Activated naive CD4-positive, alpha-beta T cell (primary cell): ENCODE data around the gene POLR3K.
"Not testable (repeated sequence)": the region's sequence is repeated elsewhere in the genome, so short reads cannot be mapped to it uniquely, and the experiment has no call there.

ENCODE experiments used
- DNase-seq, 4 experiments: peaks; one replicate each; lab custom pipeline; 2025; lab: John Stamatoyannopoulos, UW

Gene POLR3K

DNA sequence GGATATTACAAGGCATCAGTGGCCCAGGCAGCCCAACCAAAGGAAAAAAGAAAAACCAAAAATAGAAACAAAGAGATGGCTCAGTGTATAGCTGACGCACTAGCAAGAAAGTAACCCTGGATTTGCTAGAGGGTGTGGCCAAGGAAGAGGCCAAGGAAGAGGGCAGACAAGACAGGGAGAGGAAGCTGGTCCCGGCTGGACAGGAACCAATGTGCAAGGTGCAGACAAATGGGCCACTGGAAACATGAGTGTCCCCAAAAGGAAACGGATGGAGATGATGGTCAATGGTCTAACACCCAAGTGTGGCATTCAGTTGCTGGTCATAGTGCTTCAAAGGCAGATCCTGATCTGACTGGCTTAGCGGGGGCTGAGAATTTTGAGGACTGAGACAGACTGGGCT is 10.7 kb downstream of the POLR3K start:
- DNase-seq = no peak

DNA sequence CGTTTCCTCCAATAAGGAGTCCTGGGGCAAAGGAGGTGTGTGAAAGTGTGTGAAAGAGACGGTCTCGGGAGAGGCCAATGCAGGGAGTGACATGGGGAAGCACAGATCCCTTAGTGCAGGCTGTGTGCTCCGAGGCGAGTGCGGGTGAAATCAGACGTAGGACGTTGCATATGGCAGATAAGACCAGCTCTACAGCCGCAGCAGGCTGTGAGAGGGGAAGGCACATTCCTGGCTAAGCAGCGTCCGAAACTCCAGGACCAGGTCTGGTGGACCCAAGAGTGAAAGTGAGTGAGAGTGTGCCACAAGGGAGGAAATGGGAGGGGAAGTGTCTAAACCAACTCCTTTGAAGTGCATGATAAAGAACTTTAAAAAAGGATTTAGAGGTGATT is 11.3 kb downstream of the POLR3K start:
- no peak for DNase-seq

DNA sequence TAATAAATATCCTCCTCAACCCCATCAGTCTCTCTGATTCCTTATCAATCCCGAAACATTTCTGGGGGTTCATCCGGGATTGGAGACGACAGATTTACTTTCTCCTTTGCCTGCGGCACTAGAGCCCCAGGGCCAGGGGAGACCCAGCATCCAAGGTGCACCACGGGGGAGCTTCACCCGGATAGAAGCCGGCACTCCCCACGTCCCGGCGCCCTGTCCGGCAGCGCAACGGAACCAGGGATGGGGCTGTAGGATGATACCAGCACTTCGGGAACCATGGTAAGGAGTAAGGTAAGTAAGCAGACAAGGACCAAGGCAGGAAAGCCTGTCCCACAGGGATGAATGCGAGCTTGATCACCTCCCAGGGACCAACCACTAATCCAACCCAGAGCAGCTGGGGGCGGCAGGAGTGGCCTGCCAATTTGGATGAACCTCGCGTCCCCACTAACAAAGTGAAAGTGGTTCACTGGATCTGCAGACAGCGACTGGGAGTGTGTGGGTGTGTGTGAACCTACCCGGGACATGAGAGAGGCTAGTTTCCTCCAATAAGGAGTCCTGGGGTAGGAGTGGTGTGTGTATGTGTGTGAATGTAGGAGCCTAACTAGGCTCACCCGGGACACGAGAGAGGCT is 11.9 kb downstream of the POLR3K start:
- no peak for DNase-seq

- DNase-seq = no peak
Observed at GRCh38 chr16:38941-39892, 14.2 kb downstream of the POLR3K start.

GRCh38 chr16:38206-38605 is 15.2 kb downstream of the POLR3K start:
- not testable (repeated sequence) for DNase-seq

- DNase-seq = no peak
Observed at GRCh38 chr16:37511-37910, 15.9 kb downstream of the POLR3K start.

GRCh38 chr16:36336-36984 is 16.9 kb downstream of the POLR3K start:
- DNase-seq = no peak

DNA sequence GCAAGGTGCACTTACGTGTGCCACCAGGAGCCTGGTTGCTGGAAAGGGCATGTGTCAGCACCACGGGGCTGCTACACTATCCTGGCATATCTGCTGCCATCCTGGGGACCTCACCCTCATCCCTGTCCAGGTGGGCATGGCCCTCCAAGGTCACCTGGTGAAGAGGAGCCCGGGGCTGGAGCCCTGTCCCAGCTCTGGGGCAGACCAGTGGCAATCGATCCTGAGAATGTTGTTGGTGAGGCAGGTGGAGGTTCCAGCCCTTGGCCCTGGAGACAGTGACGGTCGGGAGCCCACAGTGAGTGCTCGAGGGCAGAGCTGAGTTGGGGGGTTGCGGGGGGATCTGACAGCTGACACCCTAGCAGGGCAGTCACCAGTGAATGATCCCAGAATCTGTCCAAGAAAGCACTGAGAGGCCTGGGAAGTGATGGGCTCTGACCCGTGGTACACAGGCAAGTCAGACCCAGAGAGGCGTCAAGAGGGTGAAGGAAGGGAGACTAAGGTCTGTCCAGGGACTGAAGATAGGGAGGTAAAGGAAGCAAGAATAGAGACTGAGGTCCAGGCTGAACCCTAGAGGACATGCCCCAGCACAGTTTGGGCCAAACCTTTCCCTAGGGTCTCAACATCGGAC is 17.6 kb downstream of the POLR3K start:
- no peak for DNase-seq

GRCh38 chr16:35011-35677 is 18.3 kb downstream of the POLR3K start:
- no peak for DNase-seq

DNA sequence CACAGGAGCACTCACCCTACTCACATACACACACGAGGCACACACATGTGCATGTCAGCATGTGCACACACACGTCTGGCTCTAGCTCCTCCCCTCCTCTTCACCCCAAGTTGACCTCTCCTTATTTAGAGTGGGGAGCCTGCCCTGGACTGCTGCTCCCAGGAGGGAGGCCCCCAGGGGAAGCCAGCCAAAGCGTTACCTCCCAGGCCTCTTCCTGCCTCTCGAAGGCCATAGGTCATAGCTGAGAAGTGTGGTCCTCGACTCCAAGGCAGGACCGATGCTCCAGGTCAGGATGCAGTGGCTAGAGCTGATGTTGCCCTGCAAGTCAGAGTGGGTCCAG is 18.8 kb downstream of the POLR3K start:
- no peak for DNase-seq

DNA sequence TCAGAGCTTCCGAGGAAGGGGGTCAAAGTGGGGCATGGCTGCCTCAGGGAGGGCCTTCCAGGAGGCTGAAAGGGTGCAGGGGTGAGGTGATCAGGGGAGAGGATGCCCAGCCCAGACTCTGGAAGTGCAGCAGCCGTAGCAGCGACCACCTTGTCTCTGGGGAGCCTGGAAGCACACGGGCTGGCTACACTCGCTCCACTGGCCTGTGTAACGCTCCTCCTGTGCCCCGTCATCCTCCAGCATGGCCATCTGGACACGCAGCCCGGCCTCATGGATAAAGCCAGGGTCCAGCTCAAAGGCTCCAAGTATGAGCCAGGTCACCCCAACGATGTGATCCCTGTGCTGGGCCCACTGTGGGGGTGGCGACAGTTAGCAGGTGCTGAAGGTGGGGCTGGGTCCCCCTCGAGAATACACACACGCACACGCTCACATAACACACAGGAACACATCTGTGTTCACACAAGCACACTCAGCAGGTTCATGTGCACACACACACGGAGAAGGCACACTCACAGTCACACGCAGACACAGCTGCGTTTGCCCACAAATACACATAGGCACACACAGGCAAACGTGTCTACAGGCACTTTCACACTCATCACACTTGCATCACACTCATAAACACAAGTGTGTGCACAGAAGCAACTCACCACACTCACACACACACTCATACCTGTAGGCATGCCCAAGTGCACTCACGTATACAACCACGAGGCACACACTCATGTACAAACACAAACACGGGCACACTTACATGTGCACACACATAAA is 19.3 kb downstream of the POLR3K start:
- no peak for DNase-seq

GRCh38 chr16:33154-33876 is 20.1 kb downstream of the POLR3K start:
- DNase-seq = not testable (repeated sequence)

DNA sequence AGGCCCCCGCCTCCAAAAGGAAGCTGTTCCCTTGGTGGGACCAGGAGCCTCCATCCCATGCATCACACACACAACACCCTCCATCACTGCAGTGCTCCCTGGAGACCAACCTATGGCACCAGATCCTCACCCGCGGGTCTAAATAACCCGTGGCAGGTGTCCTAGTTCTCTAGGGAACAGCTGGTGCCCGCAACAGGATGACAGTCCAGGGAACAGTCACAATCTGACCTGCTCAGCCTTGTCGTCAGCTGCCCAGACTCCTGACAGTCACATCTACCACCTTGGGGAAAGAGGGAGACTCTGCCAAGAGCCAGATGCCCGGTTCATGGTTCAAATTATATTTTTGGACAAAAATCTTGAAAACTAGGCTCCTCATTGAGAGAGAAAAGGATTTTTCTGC is 22.8 kb downstream of the POLR3K start:
- not testable (repeated sequence) for DNase-seq

DNA sequence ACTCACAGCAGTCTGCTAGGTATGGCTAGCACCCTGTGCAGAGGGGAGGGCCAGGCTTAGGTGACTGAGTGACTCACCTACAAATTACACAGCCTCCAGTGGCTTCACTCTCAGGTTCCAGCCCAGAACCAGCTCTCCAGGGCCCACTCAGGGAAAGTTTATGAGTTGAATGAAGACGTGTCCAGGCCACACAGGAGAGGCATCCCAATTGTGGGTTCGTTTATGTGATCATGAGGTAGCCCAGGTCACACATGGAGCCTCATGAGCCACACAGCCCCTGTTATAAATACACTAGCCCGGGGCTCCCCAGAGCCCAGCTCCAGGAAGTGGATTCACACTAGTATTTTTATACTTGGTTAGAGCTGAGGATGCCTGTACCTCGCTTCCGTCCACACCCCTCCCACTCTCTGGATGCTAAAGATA is 27.5 kb downstream of the POLR3K start:
- not testable (repeated sequence) for DNase-seq

DNA sequence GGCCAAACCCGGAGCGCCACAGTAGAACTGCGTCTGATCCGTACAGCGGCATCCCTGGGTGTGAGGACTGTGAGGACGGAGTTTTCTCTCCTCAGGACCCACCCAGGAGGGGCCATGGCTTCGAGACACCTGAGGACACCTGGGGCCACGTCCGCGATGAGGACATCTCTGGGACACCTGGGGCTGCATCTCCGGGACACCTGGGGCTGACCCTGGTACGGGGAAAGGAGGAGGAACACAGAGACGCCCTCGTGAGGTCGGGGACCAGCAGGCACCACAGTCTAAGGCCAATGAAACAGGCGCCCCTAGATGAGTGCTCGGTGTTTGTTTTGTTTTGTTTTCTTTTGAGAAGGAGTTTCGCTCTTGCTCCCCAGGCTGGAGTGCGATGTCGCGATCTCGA is 29.3 kb downstream of the POLR3K start:
- not testable (repeated sequence) for DNase-seq

DNA sequence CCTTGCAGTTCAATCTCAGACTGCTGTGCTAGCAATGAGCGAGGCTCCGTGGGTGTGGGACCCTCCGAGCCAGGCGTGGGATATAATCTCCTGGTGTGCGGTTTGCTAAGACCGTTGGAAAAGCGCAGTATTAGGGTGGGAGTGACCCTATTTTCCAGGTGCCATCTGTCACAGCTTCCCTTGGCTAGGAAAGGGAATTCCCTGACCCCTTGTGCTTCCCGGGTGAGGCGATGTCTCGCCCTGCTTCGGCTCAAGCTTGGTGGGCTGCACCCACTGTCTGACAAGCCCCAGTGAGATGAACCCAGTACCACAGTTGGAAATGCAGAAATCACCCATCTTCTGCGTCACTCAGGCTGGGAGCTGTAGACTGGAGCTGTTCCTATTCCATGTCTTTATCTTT is 32.5 kb downstream of the POLR3K start:
- DNase-seq = not testable (repeated sequence)

GRCh38 chr16:17062-17765 is 36.2 kb downstream of the POLR3K start:
- not testable (repeated sequence) for DNase-seq

DNA sequence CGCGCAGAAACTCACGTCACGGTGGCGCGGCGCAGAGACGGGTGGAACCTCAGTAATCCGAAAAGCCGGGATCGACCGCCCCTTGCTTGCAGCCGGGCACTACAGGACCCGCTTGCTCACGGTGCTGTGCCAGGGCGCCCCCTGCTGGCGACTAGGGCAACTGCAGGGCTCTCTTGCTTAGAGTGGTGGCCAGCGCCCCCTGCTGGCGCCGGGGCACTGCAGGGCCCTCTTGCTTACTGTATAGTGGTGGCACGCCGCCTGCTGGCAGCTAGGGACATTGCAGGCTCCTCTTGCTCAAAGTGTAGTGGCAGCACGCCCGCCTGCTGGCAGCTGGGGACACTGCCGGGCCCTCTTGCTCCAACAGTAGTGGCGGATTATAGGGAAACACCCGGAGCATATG is 42.6 kb downstream of the POLR3K start:
- peak; percentile 56 to 76 (median 66) for DNase-seq

DNA sequence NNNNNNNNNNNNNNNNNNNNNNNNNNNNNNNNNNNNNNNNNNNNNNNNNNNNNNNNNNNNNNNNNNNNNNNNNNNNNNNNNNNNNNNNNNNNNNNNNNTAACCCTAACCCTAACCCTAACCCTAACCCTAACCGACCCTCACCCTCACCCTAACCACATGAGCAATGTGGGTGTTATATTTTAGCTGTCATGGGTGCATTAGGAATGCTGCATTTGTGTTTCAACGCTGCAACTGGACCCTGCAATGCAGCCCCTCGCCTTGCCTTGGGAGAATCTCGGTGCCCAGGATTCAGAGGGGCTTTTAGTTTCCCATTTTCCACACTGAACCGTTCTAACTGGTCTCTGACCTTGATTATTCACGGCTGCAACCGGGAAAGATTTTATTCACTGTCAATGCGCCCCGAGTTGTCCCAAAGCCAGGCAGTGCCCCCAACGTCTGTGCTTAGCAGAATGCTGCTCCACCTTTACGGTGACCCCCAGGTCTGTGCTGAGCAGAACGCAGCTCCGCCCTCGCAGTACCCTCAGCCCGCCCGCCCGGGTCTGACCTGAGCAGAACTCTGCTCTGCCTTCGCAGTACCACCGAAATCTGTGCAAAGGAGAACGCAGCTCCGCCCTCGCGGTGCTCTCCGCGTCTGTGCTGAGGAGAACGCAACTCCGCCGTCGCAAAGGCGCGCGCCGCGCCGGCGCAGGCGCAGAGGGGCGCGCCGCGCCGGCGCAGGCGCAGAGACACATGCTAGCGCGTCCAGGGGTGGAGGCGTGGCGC is 43.3 kb downstream of the POLR3K start:
- DNase-seq = no peak
